ENCODE measurements around the gene PRPF31. TPM values are rescaled to one million over a fixed set of nuclear protein-coding genes. Genes with fewer than 3 reads are reported as not detected.
"Not testable (repeated sequence)": the region's sequence is repeated elsewhere in the genome, so short reads cannot be mapped to it uniquely, and the experiment has no call there.

PRPF31 gene
- total RNA-seq, 1 experiment from 2014 or later: 109 TPM

DNA sequence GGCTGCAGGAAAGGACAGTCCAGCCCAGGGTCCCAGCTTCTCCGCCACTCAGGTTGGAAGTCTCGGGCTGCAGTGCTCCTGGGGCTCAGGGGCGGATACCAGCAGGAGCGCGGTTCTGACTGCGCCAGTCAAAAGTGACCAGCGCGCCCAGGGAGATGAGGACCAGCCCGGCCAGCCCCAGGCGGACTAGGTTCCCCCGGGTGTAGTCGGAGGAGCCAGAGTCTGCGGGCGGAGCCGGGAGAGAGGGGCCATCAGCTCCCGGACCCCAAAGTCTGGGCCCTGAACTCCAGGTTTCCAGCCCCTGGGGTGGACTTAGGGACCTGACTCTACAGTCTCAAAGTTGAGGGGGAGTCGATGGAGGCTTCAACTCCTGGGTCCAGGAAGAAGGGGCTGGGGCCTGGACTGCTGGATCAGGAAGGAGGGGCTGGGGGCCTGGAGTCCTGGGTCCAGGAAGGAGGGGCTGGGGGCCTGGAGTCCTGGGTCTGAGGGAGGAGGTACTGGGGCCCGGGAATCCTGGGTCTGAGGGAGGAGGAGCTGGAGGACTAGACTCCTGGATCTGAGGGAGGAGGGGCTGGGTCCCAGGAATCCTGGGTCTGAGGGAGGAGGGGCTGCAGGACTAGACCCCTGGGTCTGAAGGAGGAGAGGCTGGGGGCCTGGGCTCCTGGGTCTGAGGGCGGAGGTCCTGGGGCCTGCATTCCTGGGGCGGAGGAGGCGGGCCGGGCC lies 20.3 kb upstream of the PRPF31 start:
- peaks cover 36% of the 10 kb centered on the region for H3K27me3 ChIP-seq (ENCODE audit: insufficient read depth, low read depth)
- ChIA-PET POLR2A (ENCODE audit: unreplicated experiment) (interaction anchor here (0.5 kb wide), 1 partner anchor 60 kb away, joined by 7 read pairs; no protein-coding TSS in a partner anchor), CTCF (interaction anchor here (0.6 to 0.7 kb wide), 3 partner anchors 104 to 302 kb away, joined by 4 read pairs; no protein-coding TSS in a partner anchor)
- H3K9me3 ChIP-seq (ENCODE audit: insufficient read depth, low read depth): no peaks in the 10 kb centered on the region
- intact Hi-C loops (cut with micrococcal nuclease; ENCODE audit: unreplicated experiment): no loop called here
- BruUV-seq (replicated peaks): no TSS peak
- H4K20me1 ChIP-seq (ENCODE audit: insufficient read depth): no peaks in the 10 kb centered on the region
- no peak overlapping the region for H3K27ac ChIP-seq
- peak overlapping the region; percentile 51; the same call in 1 of the 2 replicates for H3K4me3 ChIP-seq
- peak overlapping the region; percentile 69; the same call in 1 of the 2 replicates for H2AFZ ChIP-seq
- H3K9me2 ChIP-seq (ENCODE audit: insufficient read depth): no peaks in the 10 kb centered on the region
- H3K79me2 ChIP-seq (ENCODE audit: low read depth): no peaks in the 10 kb centered on the region
- TF ChIP-seq CTCF (conservative IDR thresholded peaks at IDR 0.05) (no peak), EZH2 (IDR thresholded peaks at IDR 0.05; ENCODE audit: low read depth) (no peak)
- H3K36me3 ChIP-seq (ENCODE audit: low read depth): no peaks in the 10 kb centered on the region
- peaks cover 13% of the 10 kb centered on the region for H3F3A ChIP-seq (ENCODE audit: insufficient read depth, low read depth)
- no peak for DNase-seq
- no peaks in the 10 kb centered on the region for H3K4me1 ChIP-seq (replicated peaks; ENCODE audit: insufficient read depth)
- H3K4me2 ChIP-seq: peak overlapping the region; percentile 83

- BruUV-seq (replicated peaks); H4K20me1 ChIP-seq (ENCODE audit: insufficient read depth); H3K9me2 ChIP-seq (ENCODE audit: insufficient read depth); H3K9me3 ChIP-seq (ENCODE audit: insufficient read depth, low read depth); H3K36me3 ChIP-seq (ENCODE audit: low read depth); H3K4me1 ChIP-seq (replicated peaks; ENCODE audit: insufficient read depth); H3K79me2 ChIP-seq (ENCODE audit: low read depth); intact Hi-C loops (cut with micrococcal nuclease; ENCODE audit: unreplicated experiment); H3K27ac ChIP-seq: not testable (repeated sequence)
- Histone ChIP-seq H3K4me3 (peak overlapping the region; percentile 51; the same call in 1 of the 2 replicates), H2AFZ (peak overlapping the region; percentile 69; the same call in 1 of the 2 replicates), H3K27me3 (ENCODE audit: insufficient read depth, low read depth) (peaks cover 33% of the 10 kb centered on the region), H3K4me2 (peak overlapping the region; percentile 83), H3F3A (ENCODE audit: insufficient read depth, low read depth) (peaks cover 14% of the 10 kb centered on the region)
- ChIA-PET POLR2A (ENCODE audit: unreplicated experiment) (interaction anchor here (0.5 kb wide), 1 partner anchor 60 kb away, joined by 7 read pairs; no protein-coding TSS in a partner anchor), CTCF (interaction anchor here (0.6 to 0.7 kb wide), 3 partner anchors 103 to 303 kb away, joined by 3 to 4 read pairs (median 4); no protein-coding TSS in a partner anchor)
- peak in 1 of 2 experiments; percentile 57 for DNase-seq
Observed at GRCh38 chr19:54095859-54096616, 19.5 kb upstream of the PRPF31 start.

- no peaks in the 10 kb centered on the region for H3K9me3 ChIP-seq (ENCODE audit: insufficient read depth, low read depth)
- DNase-seq: no peak
- H3K36me3 ChIP-seq (ENCODE audit: low read depth): no peaks in the 10 kb centered on the region
- H3K27ac ChIP-seq: no peak overlapping the region
- intact Hi-C loops (cut with micrococcal nuclease; ENCODE audit: unreplicated experiment): no loop called here
- BruUV-seq (replicated peaks): no TSS peak
- ChIA-PET CTCF (interaction anchor here (0.6 kb wide), 4 partner anchors 67 to 287 kb away, joined by 3 to 5 read pairs (median 4); no protein-coding TSS in a partner anchor), POLR2A (ENCODE audit: unreplicated experiment) (no interaction called here)
- peaks cover 14% of the 10 kb centered on the region for H3F3A ChIP-seq (ENCODE audit: insufficient read depth, low read depth)
- no peak overlapping the region for H2AFZ ChIP-seq
- H3K4me2 ChIP-seq: no peak overlapping the region
- no peaks in the 10 kb centered on the region for H3K9me2 ChIP-seq (ENCODE audit: insufficient read depth)
- no peaks in the 10 kb centered on the region for H3K4me1 ChIP-seq (replicated peaks; ENCODE audit: insufficient read depth)
- H4K20me1 ChIP-seq (ENCODE audit: insufficient read depth): no peaks in the 10 kb centered on the region
- H3K27me3 ChIP-seq (ENCODE audit: insufficient read depth, low read depth): peaks cover 30% of the 10 kb centered on the region
- no peak overlapping the region for H3K4me3 ChIP-seq
- H3K79me2 ChIP-seq (ENCODE audit: low read depth): no peaks in the 10 kb centered on the region
- no peak for TF ChIP-seq CTCF (conservative IDR thresholded peaks at IDR 0.05)
Observed at GRCh38 chr19:54096617-54097106, 18.9 kb upstream of the PRPF31 start.
